AG09309 (cell line): ENCODE results near the gene SYT9.

Experiments used
- DNase-seq: peaks from one replicate; pipeline ENCODE4 v3.0.0-alpha.2; 2010; ENCODE audit warnings: low read depth
- H3K4me3 ChIP-seq: 2 replicates; pipeline ENCODE4 v1.5.1; 2011; ENCODE audit warnings: mild to moderate bottlenecking, low read depth, low read length, moderate library complexity; ENCODE audit not compliant: control insufficient read depth
- TF ChIP-seq, protein P1 (sequence below): IDR thresholded peaks from 2 replicates; pipeline ENCODE4 v1.5.1; 2011; ENCODE audit warnings: mild to moderate bottlenecking, low read depth, low read length, inconsistent platforms; ENCODE audit not compliant: insufficient read depth, control insufficient read depth; ENCODE audit errors: missing control alignments

SYT9 gene

DNA sequence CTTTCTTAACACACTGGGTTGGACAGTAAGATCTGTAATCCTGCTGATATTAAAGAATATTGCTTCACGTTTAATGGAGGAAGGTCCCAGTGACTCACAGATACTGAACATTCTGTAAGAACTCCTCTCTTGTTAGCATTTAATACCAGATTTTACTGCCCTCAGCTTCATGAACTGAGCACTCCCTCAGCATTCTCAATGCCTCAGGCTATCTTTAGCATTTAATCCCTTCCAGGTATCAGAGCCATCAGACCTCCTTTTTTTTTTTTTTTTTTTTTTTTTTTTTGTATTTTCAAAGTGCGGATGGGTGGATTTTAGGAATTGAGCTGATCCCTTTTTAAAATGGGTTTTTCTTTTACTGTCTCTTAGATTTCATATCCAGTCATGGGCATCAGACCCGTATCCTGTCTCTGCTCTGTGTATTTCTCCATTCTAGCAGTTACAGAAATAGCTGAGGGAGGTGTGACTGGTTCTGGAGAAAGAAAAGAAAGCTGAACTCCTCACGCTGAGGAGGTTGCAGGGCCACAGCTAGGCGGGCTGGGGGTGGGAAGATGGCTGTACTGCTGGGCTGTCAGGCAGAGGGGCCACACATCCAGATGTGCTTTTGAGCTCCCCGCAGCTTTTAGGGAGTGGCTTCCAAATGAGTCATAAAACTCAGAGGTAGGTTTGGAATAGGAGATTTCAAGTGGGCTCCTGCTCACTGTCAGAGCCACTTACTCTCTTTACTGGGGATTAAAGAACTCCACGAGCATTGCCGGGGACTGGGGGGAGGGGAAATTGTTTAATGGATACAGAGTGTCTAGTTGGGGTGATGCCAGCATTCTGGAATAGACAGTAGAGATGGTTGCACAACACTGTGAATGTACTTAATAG is 97.0 kb downstream of the SYT9 start:
- no peak overlapping the region for H3K4me3 ChIP-seq
- no peak for DNase-seq
- TF ChIP-seq, protein P1, sequence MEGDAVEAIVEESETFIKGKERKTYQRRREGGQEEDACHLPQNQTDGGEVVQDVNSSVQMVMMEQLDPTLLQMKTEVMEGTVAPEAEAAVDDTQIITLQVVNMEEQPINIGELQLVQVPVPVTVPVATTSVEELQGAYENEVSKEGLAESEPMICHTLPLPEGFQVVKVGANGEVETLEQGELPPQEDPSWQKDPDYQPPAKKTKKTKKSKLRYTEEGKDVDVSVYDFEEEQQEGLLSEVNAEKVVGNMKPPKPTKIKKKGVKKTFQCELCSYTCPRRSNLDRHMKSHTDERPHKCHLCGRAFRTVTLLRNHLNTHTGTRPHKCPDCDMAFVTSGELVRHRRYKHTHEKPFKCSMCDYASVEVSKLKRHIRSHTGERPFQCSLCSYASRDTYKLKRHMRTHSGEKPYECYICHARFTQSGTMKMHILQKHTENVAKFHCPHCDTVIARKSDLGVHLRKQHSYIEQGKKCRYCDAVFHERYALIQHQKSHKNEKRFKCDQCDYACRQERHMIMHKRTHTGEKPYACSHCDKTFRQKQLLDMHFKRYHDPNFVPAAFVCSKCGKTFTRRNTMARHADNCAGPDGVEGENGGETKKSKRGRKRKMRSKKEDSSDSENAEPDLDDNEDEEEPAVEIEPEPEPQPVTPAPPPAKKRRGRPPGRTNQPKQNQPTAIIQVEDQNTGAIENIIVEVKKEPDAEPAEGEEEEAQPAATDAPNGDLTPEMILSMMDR = no peak

DNA sequence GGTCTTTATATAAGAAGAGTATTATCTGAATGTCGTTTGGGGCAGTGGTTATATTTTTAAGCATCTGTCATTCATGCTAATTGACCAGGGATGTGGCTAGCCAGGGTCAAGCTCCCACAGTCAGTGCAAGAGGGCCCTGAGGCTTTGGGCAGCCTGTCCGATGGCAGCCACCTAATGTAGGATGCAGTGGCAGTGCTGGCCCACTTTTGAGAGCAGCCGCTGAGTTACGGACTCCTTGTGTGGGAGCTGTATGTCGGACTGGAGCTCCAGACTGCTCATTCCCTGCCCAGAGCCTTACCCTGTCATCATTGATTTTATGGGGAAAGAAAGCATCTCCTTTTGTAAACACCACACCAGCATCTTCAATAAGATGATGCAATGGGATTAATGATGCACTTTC is 99.5 kb downstream of the SYT9 start:
- no peak overlapping the region for H3K4me3 ChIP-seq
- DNase-seq = no peak
- TF ChIP-seq, protein P1 = no peak

DNA sequence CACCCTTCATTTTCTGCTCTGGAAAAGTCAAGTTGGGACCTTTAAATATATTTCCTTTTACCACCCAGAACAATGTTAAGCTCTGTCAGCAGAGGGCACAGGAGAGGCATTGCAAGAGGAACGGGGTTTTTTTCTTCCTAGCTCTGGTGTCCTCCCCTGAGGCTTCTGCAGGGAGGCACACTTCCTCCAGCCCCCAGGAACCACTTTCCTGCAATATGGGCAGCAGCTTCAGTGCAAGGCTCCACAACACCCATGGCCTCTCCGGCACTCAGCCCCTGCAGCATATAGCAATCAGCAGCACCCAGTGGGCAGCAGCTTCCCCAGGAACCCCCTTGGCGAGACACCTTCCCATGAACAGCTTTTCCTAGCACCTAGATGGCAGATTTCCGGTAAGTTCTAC is 101.4 kb downstream of the SYT9 start:
- no peak for DNase-seq
- TF ChIP-seq, protein P1 = peak; percentile 59
- H3K4me3 ChIP-seq = no peak overlapping the region

GRCh38 chr11:7364660-7365059 is 113.0 kb downstream of the SYT9 start:
- no peak overlapping the region for H3K4me3 ChIP-seq
- TF ChIP-seq, protein P1 = no peak
- no peak for DNase-seq

- TF ChIP-seq, protein P1 = no peak
- no peak for DNase-seq
- H3K4me3 ChIP-seq = no peak overlapping the region
These were observed 116.1 kb downstream of the SYT9 start for GRCh38 chr11:7367803-7368202.

DNA sequence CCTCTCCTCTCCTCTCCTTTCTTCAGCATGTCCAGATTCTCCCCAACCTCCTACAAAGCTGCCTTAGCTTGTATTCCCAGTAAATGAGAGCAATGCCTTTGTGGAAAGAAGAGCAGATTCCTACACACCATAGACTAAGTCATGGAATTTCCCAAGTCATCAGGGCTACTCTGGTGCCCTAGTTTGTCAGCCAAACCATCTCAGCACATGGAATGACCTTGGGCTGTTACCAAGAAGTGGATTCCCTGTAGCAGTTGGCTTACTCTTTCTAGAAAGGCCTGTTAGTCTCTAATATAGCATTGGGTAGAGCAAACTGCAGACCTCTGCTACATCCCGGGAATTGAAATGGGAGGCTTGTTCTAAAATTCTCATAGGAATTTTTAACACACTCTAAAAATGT is 124.7 kb downstream of the SYT9 start:
- no peak for DNase-seq
- H3K4me3 ChIP-seq = no peak overlapping the region
- TF ChIP-seq, protein P1 = no peak

DNA sequence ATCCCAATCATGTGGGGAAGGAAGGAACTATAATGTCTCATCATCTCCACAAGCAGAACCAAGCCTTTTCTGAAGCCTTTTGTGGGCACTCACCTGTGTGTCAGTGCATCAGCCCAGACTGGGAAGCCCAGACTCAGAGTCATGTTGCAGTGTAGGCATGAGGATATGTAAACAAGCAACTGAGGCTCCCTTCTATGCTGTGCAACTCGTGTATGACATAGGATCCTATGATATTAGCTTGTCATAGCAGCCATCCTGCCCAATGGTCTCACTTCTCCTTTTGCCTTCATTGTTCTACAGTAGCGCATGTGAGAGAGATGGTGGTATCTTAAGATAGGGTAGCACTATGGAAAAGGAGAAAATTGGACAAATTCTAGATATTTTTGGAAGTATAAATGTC is 130.2 kb downstream of the SYT9 start:
- DNase-seq = no peak
- TF ChIP-seq, protein P1 = no peak
- no peak overlapping the region for H3K4me3 ChIP-seq
